Testis (tissue), 2 donors: ENCODE data around the gene MEF2A.

Source experiments
- POLR2A ChIP-seq: fragments of 450-650 bp; IDR thresholded peaks from one replicate; pipeline ENCODE4 v1.6.1; 2017; ENCODE audit warnings: antibody characterized with exemption, mild to moderate bottlenecking, moderate library complexity
- TF ChIP-seq, protein P1 (sequence below), 3 experiments: fragments of 450-650 bp in 2 of 3; fragments of 200-600 bp in 1 of 3; sonication (generic) in 1 of 3; IDR thresholded peaks; one replicate each; pipeline ENCODE4 v1.5.1; 2016 to 2019; ENCODE audit warnings: antibody characterized with exemption in 3 of 3, mild to moderate bottlenecking in 2 of 3, moderate library complexity in 1 of 3

GRCh38 chr15:99565299-99566156 is at the start of gene MEF2A:
- TF ChIP-seq, protein P1, sequence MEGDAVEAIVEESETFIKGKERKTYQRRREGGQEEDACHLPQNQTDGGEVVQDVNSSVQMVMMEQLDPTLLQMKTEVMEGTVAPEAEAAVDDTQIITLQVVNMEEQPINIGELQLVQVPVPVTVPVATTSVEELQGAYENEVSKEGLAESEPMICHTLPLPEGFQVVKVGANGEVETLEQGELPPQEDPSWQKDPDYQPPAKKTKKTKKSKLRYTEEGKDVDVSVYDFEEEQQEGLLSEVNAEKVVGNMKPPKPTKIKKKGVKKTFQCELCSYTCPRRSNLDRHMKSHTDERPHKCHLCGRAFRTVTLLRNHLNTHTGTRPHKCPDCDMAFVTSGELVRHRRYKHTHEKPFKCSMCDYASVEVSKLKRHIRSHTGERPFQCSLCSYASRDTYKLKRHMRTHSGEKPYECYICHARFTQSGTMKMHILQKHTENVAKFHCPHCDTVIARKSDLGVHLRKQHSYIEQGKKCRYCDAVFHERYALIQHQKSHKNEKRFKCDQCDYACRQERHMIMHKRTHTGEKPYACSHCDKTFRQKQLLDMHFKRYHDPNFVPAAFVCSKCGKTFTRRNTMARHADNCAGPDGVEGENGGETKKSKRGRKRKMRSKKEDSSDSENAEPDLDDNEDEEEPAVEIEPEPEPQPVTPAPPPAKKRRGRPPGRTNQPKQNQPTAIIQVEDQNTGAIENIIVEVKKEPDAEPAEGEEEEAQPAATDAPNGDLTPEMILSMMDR (IDR thresholded peaks at IDR 0.05), result no peak
- TF ChIP-seq POLR2A, result no peak
